HG03565 (cell line): ENCODE data around the gene CALML6.

Experiments used
- ATAC-seq: cut with Tn5 transposase; IDR thresholded peaks from one replicate; pipeline ENCODE4 v1.9.1; 2021; ENCODE audit warnings: mild to moderate bottlenecking, moderate library complexity; ENCODE audit not compliant: unreplicated experiment

Gene CALML6

DNA sequence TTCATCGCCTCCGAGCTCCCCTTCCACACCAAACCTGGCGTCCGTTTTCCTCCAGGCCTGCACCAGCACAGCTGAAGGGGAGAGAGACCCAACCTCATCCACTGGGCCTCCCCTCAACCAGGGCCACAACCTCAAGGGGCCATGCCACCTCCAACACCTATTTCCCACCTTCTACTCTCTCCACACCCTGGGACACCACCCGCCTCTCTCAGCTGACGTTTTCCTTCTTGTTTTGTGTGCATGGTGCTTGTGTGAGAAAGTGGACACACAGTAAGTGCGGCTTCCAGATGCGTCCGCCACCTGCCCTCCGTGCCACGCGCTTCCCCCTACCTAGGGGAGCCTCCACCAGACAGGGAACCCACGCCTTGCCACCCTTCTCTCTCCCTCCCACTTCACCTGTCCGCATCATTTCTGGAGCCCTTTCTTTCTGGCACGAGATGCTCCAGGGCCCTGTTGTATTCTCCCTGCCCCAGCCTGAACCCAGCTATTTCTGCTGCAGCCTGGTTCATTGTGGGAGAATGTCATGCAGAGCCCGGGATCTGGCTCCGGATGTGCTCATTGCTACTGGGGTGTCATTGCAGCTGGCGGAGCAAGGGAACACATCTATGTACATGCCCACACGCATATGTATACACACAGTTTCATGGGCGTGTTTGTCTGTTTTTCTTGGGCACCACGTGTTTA, 22.8 kb upstream of the CALML6 start:
- ATAC-seq: no peak

DNA sequence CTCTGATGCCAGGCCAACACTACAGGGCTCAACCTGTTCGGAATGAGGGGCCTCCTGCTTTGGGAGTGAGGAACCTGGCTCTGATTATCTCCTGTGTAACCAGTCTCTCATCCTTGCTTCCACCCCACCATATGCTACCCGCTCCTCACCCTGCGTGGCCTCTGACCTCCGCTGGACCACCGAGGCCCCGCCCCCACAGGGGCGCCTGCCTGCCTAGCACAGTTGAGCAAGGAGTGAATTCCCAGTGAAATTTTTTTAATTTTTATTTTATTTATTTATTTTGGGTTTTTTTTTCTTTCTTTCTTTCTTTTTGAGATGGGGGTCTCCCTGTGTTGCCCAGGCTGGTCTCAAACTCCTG, 22.3 kb upstream of the CALML6 start:
- ATAC-seq: no peak

DNA sequence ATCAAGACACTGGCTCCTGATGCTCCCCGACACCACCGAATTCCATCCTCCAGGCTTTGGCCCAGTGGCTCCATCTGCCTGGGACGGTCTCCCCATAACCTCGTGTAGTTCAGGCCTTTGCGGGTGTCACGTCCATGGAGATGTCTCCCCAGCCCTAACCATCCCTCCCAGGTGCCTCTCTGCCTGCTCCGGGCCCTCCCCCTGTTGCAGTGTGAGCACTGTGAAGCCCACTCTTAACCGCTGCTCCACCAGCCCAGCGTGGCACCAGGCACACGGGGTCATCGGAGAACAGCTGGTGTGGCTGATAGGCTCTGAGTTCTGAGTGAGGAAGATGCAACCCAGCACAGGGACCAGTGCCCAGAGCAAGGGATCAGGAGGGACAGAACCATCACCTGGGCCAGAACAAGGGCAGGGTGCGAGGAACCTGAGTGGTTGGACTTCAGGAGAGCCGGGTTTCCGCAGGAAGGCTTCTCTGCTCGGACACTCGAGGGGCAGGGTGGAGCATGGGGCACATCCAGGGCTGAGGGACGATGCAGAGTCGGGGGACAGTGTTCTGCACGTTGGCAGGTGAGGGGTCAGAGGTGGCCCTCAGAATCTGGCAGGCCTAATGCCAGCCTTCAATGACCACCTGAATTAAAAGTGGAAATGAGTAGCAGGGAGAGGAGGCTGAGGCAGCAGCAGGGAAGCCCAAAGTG, 21.6 kb upstream of the CALML6 start:
- no peak for ATAC-seq

DNA sequence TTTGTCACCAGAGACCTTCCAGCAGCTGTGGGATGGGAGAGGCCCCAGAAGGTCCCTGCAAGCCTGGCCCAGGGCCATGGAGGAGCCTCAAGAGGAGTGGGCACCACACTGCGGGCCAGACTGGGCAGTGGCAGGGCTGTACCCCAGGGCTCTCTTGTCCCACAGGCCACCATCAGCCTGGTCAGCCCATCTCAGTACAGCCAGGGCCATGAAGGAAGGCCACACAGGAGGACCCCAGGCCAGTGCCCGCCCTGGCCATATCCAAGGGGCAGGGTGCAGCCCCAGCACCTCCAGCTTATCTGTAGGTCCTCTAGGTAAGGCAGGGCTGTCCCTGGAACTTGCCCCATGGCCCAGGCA, 21.1 kb upstream of the CALML6 start:
- ATAC-seq: no peak

DNA sequence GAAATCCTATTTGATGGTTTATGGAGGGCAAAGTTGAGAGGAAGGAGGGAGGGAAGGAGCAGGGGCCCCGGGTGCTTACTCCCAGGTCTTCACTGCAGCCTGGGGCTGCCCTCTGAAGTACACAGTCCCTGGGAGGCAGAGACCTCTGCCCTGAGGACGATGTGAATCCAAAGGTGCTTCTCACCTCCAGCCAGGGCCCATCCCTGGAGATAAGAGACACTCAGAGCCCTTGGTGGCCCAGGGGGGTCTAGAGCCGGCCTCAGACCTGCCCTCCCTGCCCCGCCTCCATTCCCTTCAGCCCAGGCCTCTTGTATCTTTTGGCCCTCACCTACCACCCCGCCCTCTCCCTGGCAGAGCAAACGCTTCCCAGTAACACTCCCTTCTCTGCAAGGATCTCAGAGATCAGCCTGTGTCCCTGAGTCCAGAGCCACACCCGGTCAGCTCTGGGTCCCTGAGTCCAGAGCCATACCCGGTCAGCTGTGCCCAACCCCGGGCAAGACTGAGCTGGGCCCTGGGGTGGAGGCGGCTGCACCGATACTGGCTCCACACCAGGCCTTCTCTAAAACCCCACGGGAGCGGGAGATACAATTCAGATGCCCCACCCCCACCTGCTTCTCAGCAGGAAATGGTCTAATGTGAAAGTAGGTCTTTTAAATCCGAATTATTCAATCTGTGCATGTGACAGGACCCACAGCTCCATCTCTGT, 20.6 kb upstream of the CALML6 start:
- no peak for ATAC-seq

DNA sequence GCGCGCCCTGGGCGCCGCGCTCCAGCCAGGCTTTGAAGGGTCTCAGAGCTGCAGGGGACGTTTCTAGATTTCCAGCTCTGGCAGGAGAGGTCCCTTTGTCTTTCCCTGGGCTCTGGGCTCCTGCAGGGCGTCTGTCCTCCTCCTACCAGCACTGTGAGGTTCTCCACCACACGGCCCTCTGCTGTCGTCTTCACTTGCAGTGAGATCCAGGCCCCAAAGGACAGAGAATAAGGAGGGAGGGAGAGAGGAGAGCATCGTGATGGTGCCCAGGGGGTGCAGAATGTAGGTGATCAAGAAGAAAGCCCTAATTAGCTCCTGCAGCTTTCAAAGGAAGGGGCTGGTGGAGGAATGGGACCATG, 20.0 kb upstream of the CALML6 start:
- ATAC-seq: no peak

DNA sequence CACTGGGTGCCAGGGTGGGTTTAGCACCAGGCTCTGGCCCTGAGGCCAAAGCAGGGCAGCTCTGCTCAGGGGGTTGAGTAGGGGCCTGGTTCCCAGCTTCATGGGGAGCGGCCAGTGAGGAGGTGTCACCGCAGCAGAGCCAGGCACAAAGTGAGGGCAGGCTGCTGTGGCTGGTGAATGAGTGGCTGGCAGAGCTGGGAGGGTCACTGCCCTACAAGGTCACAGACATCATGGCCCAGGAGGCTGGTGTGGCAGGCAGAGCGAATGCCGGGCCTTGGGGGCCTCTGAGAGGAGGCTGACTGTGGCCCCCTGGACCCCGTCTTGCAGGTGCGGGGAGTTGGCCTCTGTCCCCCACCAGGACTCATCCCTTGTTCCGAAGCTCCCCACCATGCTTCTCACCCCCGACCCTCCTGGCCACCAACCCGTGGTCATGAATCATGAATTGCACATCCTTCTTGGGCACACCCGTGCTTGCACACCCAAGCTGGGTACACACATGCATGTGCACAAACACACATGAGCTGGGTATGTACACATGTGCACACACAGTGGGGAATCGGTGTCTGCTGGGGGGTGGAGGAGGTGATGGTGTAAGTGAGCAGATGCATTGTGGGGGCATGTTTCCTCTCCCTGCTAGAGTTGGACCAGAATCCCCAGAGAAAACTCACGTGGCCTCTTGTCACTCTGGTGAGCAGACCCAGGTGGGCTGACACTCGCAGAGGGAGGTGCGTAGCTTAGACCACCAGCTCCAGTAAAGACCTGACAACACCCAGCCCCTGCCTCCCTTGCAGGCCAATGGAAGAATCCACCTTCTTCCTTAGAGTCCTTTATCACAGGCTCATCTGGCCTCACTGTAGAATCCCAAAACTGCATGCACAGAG, 19.4 kb upstream of the CALML6 start:
- ATAC-seq: no peak

DNA sequence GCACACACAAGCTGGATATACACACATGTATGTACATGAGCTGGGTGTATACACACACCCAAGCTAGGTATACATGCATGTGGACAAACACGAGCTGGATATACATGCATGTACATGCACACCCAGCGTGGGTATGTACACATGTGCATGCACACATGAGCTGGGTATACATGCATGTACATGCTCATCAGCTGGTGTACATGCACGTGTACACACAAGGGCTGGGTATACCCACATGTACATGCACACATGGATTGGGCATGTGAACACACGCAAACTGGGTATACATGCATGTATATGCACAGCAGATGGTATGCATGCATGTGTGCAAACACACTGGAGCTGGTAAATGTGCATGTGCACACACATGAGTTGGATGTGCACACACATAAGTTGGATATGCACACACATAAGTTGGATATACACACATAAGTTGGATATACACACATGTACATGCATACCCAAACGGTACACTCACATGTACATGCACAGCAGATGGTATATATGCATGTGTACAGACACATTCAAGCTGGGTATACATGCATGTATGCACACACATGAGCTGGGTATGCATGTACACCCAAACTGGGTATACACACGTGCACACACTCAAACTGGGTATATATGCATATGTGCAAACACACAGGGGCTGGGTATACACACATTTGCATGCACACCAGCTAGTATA, 16.7 kb upstream of the CALML6 start:
- ATAC-seq: no peak

DNA sequence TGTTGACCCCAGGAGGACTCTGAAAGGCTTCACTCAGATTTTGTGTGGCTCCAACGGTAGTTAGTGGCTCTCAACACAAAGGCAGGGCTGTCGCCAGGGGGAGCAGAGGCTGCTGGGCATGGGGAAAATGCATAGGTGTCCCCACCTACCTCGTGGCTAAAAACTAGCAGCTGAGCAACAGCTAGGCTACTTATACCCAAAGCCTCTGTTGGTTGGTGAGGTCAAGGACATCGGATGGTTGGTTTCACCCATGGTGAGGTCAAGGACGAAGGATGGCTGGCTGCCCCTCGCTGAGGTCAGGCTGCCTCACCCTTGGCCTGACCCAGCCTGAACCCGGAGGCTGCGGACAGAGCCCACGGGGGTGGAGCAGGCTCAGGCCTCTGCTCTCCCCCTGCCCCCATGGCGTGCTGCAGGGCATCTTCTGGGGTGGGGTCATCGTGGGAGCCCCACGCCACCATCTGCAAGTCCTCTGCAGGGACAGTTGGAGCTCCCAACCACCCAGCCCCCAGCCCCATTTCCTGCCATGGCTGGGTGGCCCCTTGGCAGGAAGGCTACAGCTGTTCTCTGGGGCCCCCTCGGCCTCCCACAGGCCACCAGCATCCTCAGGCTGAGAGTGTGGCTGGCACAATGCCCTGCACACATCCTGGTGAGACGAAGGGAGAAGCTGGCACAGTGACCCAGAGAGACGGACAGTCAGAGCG, 15.6 kb upstream of the CALML6 start:
- ATAC-seq: no peak

DNA sequence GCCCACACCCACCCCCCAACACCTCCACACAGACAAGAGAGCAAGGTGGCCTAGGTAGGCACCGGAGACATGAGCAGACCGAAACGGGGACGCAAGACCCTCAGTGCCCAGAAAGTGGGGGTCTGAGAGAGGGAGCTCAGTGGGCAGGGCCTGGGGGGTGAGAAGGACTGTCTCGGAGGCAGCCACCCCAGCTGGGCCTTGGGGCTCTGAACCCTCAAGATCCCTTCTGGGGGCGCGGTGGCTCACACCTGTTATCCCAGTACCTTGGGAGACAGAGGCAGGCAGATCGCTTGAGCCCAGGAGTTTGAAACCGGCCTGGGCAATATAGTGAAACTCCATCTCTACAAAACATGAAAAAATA, 15.1 kb upstream of the CALML6 start:
- no peak for ATAC-seq

DNA sequence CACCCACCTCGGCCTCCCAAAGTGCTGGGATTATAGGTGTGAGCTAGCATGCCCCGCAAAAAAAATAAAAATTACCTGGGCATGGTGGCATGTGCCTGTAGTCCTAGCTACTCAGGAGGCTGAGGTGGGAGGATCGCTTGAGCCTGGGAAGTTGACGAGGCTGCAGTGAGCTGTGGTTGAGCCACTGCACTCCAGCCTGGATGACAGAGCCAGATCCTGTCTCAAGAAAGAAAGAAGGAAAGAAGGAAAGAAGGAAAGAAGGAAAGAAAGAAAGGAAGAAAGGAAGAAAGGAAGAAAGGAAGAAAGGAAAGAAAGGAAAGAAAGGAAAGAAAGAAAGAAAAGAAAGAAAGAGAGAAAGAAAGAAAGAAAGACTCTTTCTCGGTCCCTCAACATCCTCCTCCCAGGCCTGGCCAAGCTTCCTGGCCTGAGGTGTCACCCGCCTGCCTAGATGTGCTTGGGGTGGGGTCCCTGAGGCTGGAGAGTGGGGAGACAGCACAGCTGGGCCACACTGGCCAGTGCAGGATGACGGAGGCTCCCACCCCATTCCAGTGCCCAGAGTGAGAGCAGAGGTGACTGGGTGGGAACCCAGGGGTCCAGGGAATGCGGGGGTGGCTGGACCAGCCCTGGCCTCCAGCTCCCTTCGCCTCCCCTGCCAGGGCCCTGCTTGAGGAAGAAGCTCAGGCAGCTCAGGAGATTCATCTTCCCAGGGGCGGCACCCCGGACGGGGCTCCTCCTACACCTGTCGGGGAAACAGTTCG, 14.0 kb upstream of the CALML6 start:
- no peak for ATAC-seq

DNA sequence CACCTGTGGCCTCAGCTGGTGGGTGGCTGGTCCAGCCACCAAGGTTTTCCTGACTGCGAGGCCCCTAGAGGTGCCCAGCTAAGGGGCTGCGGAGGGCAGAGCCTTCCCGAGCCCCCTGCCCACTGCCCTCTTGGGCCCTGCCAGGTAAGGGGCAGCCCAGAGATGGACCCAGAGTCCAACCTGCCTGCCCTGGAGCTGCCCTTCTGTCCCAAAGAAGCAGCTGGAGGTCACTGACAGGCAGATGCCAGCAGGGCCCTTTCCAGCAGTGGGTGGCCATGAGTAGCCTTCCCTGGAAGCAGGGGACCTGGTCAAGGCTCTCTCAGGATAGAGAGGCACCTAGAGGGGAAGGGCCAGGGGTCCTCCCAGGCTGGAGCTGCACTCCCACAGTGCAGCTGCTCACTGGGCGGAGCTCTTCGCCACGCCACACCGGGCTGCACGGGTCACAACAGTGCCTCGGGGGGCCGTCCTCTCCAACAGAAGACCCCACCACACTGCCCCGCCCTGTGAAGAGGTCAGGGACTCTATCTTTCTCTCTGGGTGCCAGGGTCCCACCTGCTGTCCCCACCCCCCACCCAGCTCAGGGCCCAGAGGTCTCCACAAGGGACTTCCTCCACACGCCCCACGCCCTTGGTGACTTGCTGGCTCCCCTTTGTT, 13.3 kb upstream of the CALML6 start:
- ATAC-seq: no peak

DNA sequence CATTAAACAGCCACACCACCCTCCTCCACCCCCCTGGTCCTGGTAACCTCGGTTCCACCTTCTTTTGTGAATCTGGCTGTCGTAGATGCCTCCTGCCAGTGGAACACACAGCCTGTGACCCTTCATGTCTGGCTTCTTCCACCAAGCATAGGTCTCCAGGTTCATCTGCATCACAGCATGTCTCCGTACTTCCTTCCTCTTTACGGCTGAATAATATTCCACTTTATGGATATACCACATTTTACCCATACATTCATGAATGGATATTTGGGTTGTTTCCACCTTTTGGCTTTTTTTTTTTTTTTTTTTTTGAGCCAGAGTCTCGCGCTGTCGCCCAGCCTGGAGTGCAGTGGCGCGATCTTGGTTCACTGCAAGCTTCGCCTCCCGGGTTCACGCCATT, 11.8 kb upstream of the CALML6 start:
- no peak for ATAC-seq

DNA sequence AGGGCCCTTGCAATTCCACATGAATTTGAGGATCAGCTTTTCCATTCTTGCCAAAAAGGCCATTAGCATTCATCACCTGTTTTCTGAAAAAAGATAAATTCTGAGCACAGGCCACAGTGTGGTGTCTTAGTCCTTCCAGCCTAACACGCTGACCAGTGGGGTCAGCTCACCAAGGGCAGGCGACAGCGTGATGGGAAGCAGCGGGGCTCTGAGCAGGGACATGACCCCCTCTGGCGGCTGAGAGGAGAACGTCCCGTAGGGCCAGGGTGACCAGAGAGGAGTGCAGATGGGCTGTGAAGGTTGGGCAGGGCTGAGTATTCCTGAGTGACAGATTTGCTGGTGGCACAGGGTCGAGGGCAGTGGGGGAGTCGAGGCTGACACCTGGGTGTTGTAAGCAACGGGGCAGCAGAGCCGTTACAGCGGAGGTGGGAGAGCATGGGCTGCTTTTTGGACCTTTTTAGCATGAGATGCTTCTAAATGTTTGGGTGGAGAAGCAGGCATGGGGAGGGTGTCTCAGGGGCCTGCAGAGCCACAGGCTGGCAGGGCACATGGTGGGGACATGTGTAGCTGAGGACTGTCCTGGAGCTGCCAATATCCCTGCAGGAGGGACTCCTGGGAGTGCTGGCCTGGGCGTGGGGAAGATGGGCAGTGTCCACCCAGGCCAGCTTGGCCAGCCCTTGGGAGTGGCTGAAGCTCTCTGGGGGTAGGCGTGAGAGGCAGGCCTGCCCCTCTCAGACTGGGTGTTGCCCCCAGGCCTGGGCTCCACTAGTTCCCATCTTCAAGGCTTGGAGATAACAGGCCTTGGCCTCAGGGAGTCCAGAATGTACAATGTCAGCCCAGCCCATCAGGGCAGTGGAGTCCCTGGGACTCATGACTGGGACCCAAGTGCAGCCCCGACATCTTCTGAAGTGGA, 8.6 kb upstream of the CALML6 start:
- ATAC-seq: no peak

DNA sequence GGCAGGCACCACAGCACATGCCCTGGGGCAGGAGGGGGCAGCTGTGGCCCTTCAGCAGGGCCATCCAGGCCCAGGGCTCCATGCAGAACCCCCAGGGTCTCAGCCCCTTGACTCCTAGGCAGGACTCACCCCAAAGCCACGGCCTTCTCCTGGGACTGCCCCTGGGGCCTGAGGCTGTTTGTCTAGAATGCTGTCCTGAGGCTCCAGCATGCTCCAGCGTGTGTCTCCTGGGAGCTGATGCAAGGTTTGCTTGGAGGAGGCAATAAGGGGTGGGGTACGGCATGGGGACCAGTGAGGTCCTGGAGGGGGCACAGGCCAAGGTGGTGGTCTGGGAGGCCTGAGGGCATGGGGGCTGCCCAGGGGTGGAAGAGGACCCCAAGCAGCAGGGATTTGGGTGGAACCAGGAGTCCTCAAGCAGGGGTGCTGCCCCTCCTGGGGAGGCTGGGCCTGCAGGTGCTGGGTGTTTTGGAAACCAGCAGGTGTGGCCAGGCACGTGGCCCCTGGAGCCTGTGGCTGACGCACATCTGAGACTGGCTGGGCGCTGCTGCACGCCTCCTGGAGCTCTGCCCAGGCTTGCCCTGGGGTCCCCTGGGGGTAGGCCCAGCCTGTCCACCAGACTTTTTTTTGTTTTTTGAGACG, 7.8 kb upstream of the CALML6 start:
- no peak for ATAC-seq

DNA sequence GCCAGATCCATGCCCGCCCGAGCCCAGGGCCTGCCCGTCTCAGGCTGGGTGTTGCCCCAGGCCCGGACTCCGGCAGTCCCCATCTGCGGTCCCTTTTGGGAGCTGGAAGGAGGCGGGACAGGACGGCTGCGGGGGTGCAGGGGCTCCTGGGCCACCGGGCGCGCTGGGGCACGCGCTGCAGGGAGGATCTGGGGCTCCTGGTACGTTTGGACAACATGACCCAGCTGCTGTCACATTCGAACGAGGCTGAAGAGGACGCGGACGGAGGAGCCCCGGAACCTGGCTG, 6.6 kb upstream of the CALML6 start:
- no peak for ATAC-seq

DNA sequence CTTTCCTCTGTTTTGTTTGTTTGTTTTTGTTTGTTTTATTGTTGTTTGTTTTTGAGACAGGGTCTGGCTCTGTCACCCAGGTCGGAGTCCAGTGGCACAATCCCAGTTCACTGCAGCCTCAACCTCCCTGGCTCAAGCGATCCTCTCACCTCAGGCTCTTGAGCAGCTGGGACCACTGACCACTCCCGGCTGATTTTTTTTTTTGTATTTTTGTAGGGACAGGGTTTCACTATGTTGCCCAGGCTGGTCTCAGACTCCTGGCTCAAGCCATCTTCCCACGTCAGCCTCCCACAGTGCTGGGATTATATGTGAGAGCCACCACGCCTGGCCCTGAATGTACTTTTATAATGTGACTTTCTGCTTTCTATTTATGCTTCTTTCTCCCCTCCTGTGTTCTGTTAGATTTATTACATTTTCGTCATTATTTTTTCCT, 5.0 kb upstream of the CALML6 start:
- no peak for ATAC-seq
